H9 (cell line): ENCODE results near the gene ZNF764. TPM values are rescaled to one million over a fixed set of nuclear protein-coding genes. Genes with fewer than 3 reads are reported as not detected.

Source experiments
- DNase-seq: peaks from one replicate; pipeline ENCODE4 v3.0.0-alpha.2; 2017
- H2AFZ ChIP-seq: one replicate; pipeline ENCODE4 v1.6.1; 2013; ENCODE audit warnings: mild to moderate bottlenecking, low read length, control low read depth, moderate library complexity
- H2AK5ac ChIP-seq: 2 replicates; pipeline ENCODE4 v1.6.1; 2013; ENCODE audit warnings: low read length, control low read depth, mixed read lengths; ENCODE audit not compliant: insufficient read length
- H2BK120ac ChIP-seq: one replicate; pipeline ENCODE4 v1.6.1; 2013; ENCODE audit warnings: low read depth, mild to moderate bottlenecking, low read length, control low read depth, inconsistent platforms; ENCODE audit not compliant: poor library complexity, severe bottlenecking
- H2BK12ac ChIP-seq: 2 replicates; pipeline ENCODE4 v1.6.1; 2013; ENCODE audit warnings: low read length, control low read depth, mixed read lengths, low read depth; ENCODE audit not compliant: insufficient read length
- H2BK15ac ChIP-seq: 2 replicates; pipeline ENCODE4 v1.6.1; 2013; ENCODE audit warnings: low read depth, low read length, control low read depth
- H2BK20ac ChIP-seq: one replicate; pipeline ENCODE4 v1.6.1; 2013; ENCODE audit warnings: low read depth, mild to moderate bottlenecking, low read length, control low read depth, inconsistent platforms; ENCODE audit not compliant: poor library complexity, severe bottlenecking
- H2BK5ac ChIP-seq: 2 replicates; pipeline ENCODE4 v1.6.1; 2013; ENCODE audit warnings: low read length, control low read depth, mixed read lengths; ENCODE audit not compliant: insufficient read length
- H3K14ac ChIP-seq: 2 replicates; pipeline ENCODE4 v1.6.1; 2013; ENCODE audit warnings: low read length, control low read depth; ENCODE audit not compliant: insufficient read depth
- H3K18ac ChIP-seq: 2 replicates; pipeline ENCODE4 v1.6.1; 2013; ENCODE audit warnings: low read depth, mild to moderate bottlenecking, mixed read lengths, low read length, control low read depth; ENCODE audit not compliant: insufficient read length
- H3K23ac ChIP-seq: 2 replicates; pipeline ENCODE4 v1.6.1; 2013; ENCODE audit warnings: low read length, control low read depth, mixed read lengths, low read depth; ENCODE audit not compliant: insufficient read length
- H3K23me2 ChIP-seq: 2 replicates; pipeline ENCODE4 v1.6.1; 2013; ENCODE audit warnings: low read depth, mild to moderate bottlenecking, mixed read lengths, low read length, control low read depth; ENCODE audit not compliant: insufficient read length, poor library complexity, severe bottlenecking
- H3K27ac ChIP-seq: 2 replicates; pipeline ENCODE4 v1.5.1; 2013; ENCODE audit warnings: low read length, control low read depth, mixed read lengths, low read depth; ENCODE audit not compliant: insufficient read length
- H3K27me3 ChIP-seq: 2 replicates; pipeline ENCODE4 v1.6.1; 2013; ENCODE audit warnings: low read length, control low read depth, inconsistent platforms; ENCODE audit not compliant: insufficient read depth
- H3K4ac ChIP-seq: 2 replicates; pipeline ENCODE4 v1.6.1; 2013; ENCODE audit warnings: low read depth, mild to moderate bottlenecking, control low read depth, inconsistent platforms, low read length, moderate library complexity
- H3K4me1 ChIP-seq: 2 replicates; pipeline ENCODE4 v1.6.1; 2013; ENCODE audit warnings: low read length, control low read depth, inconsistent platforms; ENCODE audit not compliant: insufficient read depth
- H3K4me2 ChIP-seq: 2 replicates; pipeline ENCODE4 v1.6.1; 2013; ENCODE audit warnings: low read length, control low read depth, mixed read lengths; ENCODE audit not compliant: insufficient read length, insufficient read depth
- H3K56ac ChIP-seq: 2 replicates; pipeline ENCODE4 v1.6.1; 2013; ENCODE audit warnings: low read depth, mild to moderate bottlenecking, mixed read lengths, low read length, control low read depth; ENCODE audit not compliant: insufficient read length
- H3K79me1 ChIP-seq: 2 replicates; pipeline ENCODE4 v1.6.1; 2013; ENCODE audit warnings: low read depth, mild to moderate bottlenecking, moderate library complexity, low read length, control low read depth, inconsistent platforms; ENCODE audit not compliant: insufficient read depth, poor library complexity, severe bottlenecking
- H3K79me2 ChIP-seq: 2 replicates; pipeline ENCODE4 v1.6.1; 2013; ENCODE audit warnings: low read length, control low read depth, inconsistent platforms; ENCODE audit not compliant: insufficient read depth
- H3K9ac ChIP-seq: 2 replicates; pipeline ENCODE4 v1.6.1; 2013; ENCODE audit warnings: low read length, control low read depth, mixed read lengths; ENCODE audit not compliant: insufficient read length; ENCODE audit errors: extremely low read depth
- H3K9me3 ChIP-seq: one replicate; pipeline ENCODE4 v1.6.1; 2013; ENCODE audit warnings: low read depth, low read length, inconsistent platforms; ENCODE audit not compliant: control insufficient read depth
- H3T11ph ChIP-seq: one replicate; pipeline ENCODE4 v1.6.1; 2013; ENCODE audit warnings: mild to moderate bottlenecking, low read length, control low read depth, inconsistent platforms
- H4K20me1 ChIP-seq: one replicate; pipeline ENCODE4 v1.6.1; 2013; ENCODE audit not compliant: control insufficient read depth, insufficient read length, insufficient read depth
- H4K5ac ChIP-seq: 2 replicates; pipeline ENCODE4 v1.6.1; 2013; ENCODE audit warnings: low read depth, mild to moderate bottlenecking, mixed read lengths, low read length, control low read depth; ENCODE audit not compliant: insufficient read length
- H4K8ac ChIP-seq: replicated peaks from 2 replicates; pipeline ENCODE4 v1.6.1; 2013; ENCODE audit warnings: low read length, control low read depth, mixed read lengths, low read depth; ENCODE audit not compliant: insufficient read length
- H4K91ac ChIP-seq: 2 replicates; pipeline ENCODE4 v1.6.1; 2013; ENCODE audit warnings: low read depth, mild to moderate bottlenecking, moderate library complexity, mixed read lengths, low read length, control low read depth; ENCODE audit not compliant: insufficient read length
- H3K27ac Mint-ChIP-seq, 3 experiments: 2 replicates in 2 of 3; 3 replicates in 1 of 3; pipeline ENCODE4 v1.8.0; 2020 to 2021; ENCODE audit warnings: mixed read lengths in 3 of 3, mild to moderate bottlenecking in 1 of 3, moderate library complexity in 1 of 3
- H3K27me3 Mint-ChIP-seq: 2 replicates; pipeline ENCODE4 v1.8.0; 2021; ENCODE audit warnings: low read depth, mild to moderate bottlenecking, moderate library complexity, mixed read lengths
- H3K36me3 Mint-ChIP-seq, 3 experiments: 2 replicates in 2 of 3; 3 replicates in 1 of 3; pipeline ENCODE4 v1.8.0; 2020 to 2021; ENCODE audit warnings: low read depth in 3 of 3, mixed read lengths in 3 of 3; ENCODE audit not compliant: insufficient read depth in 1 of 3
- H3K4me1 Mint-ChIP-seq, 2 experiments: 2 replicates each; pipeline ENCODE4 v1.8.0; 2020; ENCODE audit warnings: mixed read lengths in 2 of 2
- H3K4me3 Mint-ChIP-seq, 2 experiments: 2 replicates in 1 of 2; 3 replicates in 1 of 2; pipeline ENCODE4 v1.8.0; 2020 to 2021; ENCODE audit warnings: mild to moderate bottlenecking in 2 of 2, mixed read lengths in 2 of 2, moderate library complexity in 1 of 2
- H3K9me3 Mint-ChIP-seq, 2 experiments: 2 replicates in 1 of 2; 3 replicates in 1 of 2; pipeline ENCODE4 v1.8.0; 2020; ENCODE audit warnings: mild to moderate bottlenecking in 2 of 2, mixed read lengths in 2 of 2, moderate library complexity in 1 of 2
- WGBS: extraction: QIAGEN DNeasy Blood & Tissue Kit; methylation state at CpG from one replicate; pipeline ENCODE4 v1.1.7; 2013; ENCODE audit warnings: missing lambda C conversion rate, low lambda C conversion rate, mixed read lengths; ENCODE audit not compliant: insufficient read length; ENCODE audit errors: extremely low coverage; 5-methylcytosine and 5-hydroxymethylcytosine counted together
- total RNA-seq: library from RNA; stranded (reverse); gene quantifications from 2 replicates; pipeline ENCODE4 v1.2.1, GENCODE V29; 2021
- TF ChIP-seq, protein P1 (sequence below): fragments of 200-600 bp; sonication (generic); conservative IDR thresholded peaks from 3 replicates; pipeline ENCODE4 v1.8.0; 2021; ENCODE audit warnings: antibody characterized with exemption, mild to moderate bottlenecking

The ZNF764 gene
- total RNA-seq, 1 experiment from 2014 or later: 11.4 TPM

DNA sequence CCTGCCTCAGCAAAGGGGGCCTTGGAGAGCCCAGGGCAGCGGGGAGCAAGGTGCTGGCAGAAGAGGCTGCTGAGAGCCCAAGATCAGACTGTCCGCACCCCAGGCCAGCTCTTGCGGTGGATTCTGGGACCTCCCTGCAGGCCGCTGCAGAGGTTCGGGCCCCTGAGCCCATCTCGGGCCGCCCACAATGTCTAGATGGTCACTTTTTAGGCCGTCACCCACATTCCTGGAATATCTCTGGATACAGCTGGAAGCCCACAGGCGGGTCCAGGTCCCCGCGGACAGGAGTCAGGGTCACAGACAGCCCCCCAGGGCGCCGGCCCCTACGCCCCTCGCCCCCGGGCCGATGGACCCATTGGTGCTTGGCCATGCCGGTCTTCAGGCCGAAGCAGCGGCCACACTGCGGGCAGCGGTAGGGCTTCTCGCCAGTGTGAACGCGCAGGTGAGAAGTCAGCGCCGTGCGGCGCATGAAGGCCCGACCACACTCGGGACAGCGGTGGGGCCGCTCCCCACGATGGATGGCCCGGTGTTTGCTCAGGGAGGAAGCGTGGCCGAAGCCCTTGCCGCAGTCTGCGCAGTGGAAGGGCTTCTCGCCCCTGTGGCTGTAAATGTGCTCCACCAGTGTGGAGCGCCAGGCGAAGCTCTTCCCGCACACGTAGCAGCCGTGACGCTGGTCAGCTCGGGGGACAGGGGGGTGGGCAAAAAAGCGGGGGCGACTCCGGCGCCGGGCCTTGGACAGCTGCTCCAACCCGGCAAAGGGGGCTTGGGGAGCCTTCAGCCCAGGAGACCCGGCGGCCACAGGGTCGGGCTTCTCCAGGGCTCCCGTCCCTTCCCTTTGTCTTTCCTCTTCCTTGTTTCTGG, 25.7 kb downstream of the ZNF764 start:
- Mint-ChIP-seq H3K36me3 (peaks cover 12 to 29% (median 19%) of the 10 kb centered on the region in 3 experiments; a peak in 6 of 7 replicates), H3K9me3 (no peaks in the 10 kb centered on the region; a peak in 1 of 5 replicates), H3K27ac (peak overlapping the region in 1 of 3 experiments; percentile 92; a peak in 2 of 7 replicates), H3K4me1 (peaks cover 34% of the 10 kb centered on the region in 2 experiments), H3K27me3 (no peaks in the 10 kb centered on the region), H3K4me3 (no peak overlapping the region)
- H3K14ac ChIP-seq: no peak overlapping the region
- no CpG with 5 or more reads among the region's 57 CpGs for WGBS
- no peak overlapping the region for H2AFZ ChIP-seq
- DNase-seq: no peak
- no peak overlapping the region for H3K23ac ChIP-seq
- H3K4me2 ChIP-seq: no peak overlapping the region
- no peak overlapping the region for H2BK12ac ChIP-seq
- no peak overlapping the region for H2AK5ac ChIP-seq
- H3K56ac ChIP-seq: no peak overlapping the region
- H4K8ac ChIP-seq: no peak overlapping the region
- H3T11ph ChIP-seq: no peak overlapping the region
- H3K27ac ChIP-seq: no peak overlapping the region
- H3K18ac ChIP-seq: no peak overlapping the region
- H3K79me2 ChIP-seq: no peaks in the 10 kb centered on the region
- TF ChIP-seq, protein P1, sequence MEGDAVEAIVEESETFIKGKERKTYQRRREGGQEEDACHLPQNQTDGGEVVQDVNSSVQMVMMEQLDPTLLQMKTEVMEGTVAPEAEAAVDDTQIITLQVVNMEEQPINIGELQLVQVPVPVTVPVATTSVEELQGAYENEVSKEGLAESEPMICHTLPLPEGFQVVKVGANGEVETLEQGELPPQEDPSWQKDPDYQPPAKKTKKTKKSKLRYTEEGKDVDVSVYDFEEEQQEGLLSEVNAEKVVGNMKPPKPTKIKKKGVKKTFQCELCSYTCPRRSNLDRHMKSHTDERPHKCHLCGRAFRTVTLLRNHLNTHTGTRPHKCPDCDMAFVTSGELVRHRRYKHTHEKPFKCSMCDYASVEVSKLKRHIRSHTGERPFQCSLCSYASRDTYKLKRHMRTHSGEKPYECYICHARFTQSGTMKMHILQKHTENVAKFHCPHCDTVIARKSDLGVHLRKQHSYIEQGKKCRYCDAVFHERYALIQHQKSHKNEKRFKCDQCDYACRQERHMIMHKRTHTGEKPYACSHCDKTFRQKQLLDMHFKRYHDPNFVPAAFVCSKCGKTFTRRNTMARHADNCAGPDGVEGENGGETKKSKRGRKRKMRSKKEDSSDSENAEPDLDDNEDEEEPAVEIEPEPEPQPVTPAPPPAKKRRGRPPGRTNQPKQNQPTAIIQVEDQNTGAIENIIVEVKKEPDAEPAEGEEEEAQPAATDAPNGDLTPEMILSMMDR: no peak
- no peak overlapping the region for H2BK5ac ChIP-seq
- no peaks in the 10 kb centered on the region for H4K20me1 ChIP-seq
- H2BK120ac ChIP-seq: no peak overlapping the region
- no peak overlapping the region for H4K5ac ChIP-seq
- no peaks in the 10 kb centered on the region for H3K27me3 ChIP-seq
- H3K4ac ChIP-seq: no peak overlapping the region
- no peaks in the 10 kb centered on the region for H3K9me3 ChIP-seq
- H3K4me1 ChIP-seq: peaks cover 2% of the 10 kb centered on the region; the same call in 1 of the 2 replicates
- no peak overlapping the region for H3K9ac ChIP-seq
- no peak overlapping the region for H4K91ac ChIP-seq
- H3K23me2 ChIP-seq: peaks cover 25% of the 10 kb centered on the region
- H2BK15ac ChIP-seq: no peak overlapping the region
- H3K79me1 ChIP-seq: no peaks in the 10 kb centered on the region
- no peak overlapping the region for H2BK20ac ChIP-seq
